ENCODE data around the gene SUSD1.
"Not testable (repeated sequence)": the region's sequence is repeated elsewhere in the genome, so short reads cannot be mapped to it uniquely, and the experiment has no call there.

Gene SUSD1

GRCh38 chr9:112174965-112175795 is at the start of gene SUSD1:
Gene SUSD1, minus strand, starts transcription at chr9:112175297. Its CDS starts 62 bp downstream, at chr9:112175235.
- no peak for DNase-seq (ENCODE audit: low read depth)

- no peak for DNase-seq (ENCODE audit: low read depth)
Observed at GRCh38 chr9:112224401-112225289, 49.5 kb upstream of the SUSD1 start.

GRCh38 chr9:112218908-112219307 is 43.8 kb upstream of the SUSD1 start:
- DNase-seq (ENCODE audit: low read depth) = no peak

GRCh38 chr9:112212926-112213325 is 37.8 kb upstream of the SUSD1 start:
- DNase-seq (ENCODE audit: low read depth) = no peak

- DNase-seq (ENCODE audit: low read depth) = no peak
Observed at GRCh38 chr9:112207451-112207850, 32.4 kb upstream of the SUSD1 start.

- no peak for DNase-seq (ENCODE audit: low read depth)
Observed at GRCh38 chr9:112203536-112203935, 28.4 kb upstream of the SUSD1 start.

GRCh38 chr9:112200711-112201110 is 25.6 kb upstream of the SUSD1 start:
- DNase-seq (ENCODE audit: low read depth) = no peak

GRCh38 chr9:112198646-112199045 is 23.5 kb upstream of the SUSD1 start:
- DNase-seq (ENCODE audit: low read depth) = no peak

GRCh38 chr9:112194969-112195431 is 19.9 kb upstream of the SUSD1 start:
- DNase-seq (ENCODE audit: low read depth) = no peak

- no peak for DNase-seq (ENCODE audit: low read depth)
Observed at GRCh38 chr9:112193572-112194288, 18.6 kb upstream of the SUSD1 start.

GRCh38 chr9:112190320-112190719 is 15.2 kb upstream of the SUSD1 start:
- DNase-seq (ENCODE audit: low read depth) = not testable (repeated sequence)

GRCh38 chr9:112188884-112189283 is 13.8 kb upstream of the SUSD1 start:
- no peak for DNase-seq (ENCODE audit: low read depth)

GRCh38 chr9:112187404-112187803 is 12.3 kb upstream of the SUSD1 start:
- no peak for DNase-seq (ENCODE audit: low read depth)

- no peak for DNase-seq (ENCODE audit: low read depth)
Observed at GRCh38 chr9:112186695-112187094, 11.6 kb upstream of the SUSD1 start.

GRCh38 chr9:112184946-112185345 is 9.8 kb upstream of the SUSD1 start:
- no peak for DNase-seq (ENCODE audit: low read depth)

GRCh38 chr9:112184221-112184620 is 9.1 kb upstream of the SUSD1 start:
- no peak for DNase-seq (ENCODE audit: low read depth)

GRCh38 chr9:112180387-112180881 is 5.3 kb upstream of the SUSD1 start:
- no peak for DNase-seq (ENCODE audit: low read depth)

GRCh38 chr9:112179816-112180215 is 4.7 kb upstream of the SUSD1 start:
- DNase-seq (ENCODE audit: low read depth) = no peak

- no peak for DNase-seq (ENCODE audit: low read depth)
Observed at GRCh38 chr9:112176524-112176923, 1.4 kb upstream of the SUSD1 start.

- no peak for DNase-seq (ENCODE audit: low read depth)
Observed at GRCh38 chr9:112175796-112176315, 759 bp upstream of the SUSD1 start.

GRCh38 chr9:112174222-112174964 is 704 bp downstream of the SUSD1 start:
- DNase-seq (ENCODE audit: low read depth) = peak; percentile 67
